SK-N-SH (cell line): Measurements from ENCODE around the gene MBNL2. TPM values are rescaled to one million over a fixed set of nuclear protein-coding genes. Genes with fewer than 3 reads are reported as not detected.

Experiments
- CTCF ChIA-PET: fragments of 300-600, 350-600 bp; formaldehyde crosslinking; extraction: SDS; loops from one replicate; lab custom pipeline; 2021; lab: Yijun Ruan, JAX
- POLR2A ChIA-PET: fragments of 350-600 bp; sonication (Branson Sonifier 250); formaldehyde crosslinking; extraction: SDS; loops from one replicate; lab custom pipeline; 2020; ENCODE audit warnings: antibody characterized with exemption, inconsistent platforms; lab: Yijun Ruan, JAX
- DNase-seq: peaks from one replicate; pipeline ENCODE4 v3.0.0; 2012
- H2AFZ ChIP-seq: fragments of 200-600 bp; sonication (generic); 2 replicates; pipeline ENCODE4 v1.8.1; 2016; ENCODE audit warnings: antibody characterized with exemption, mild to moderate bottlenecking, low read depth
- H3F3A ChIP-seq: fragments of 200-600 bp; sonication (generic); replicated peaks from 2 replicates; pipeline ENCODE3; 2016; ENCODE audit warnings: antibody characterized with exemption, mild to moderate bottlenecking; ENCODE audit not compliant: insufficient read depth
- H3K27ac ChIP-seq, 2 experiments: fragments of 200-500 bp in 1 of 2; fragments of 200-600 bp in 1 of 2; sonication (Bioruptor generic) in 1 of 2; sonication (generic), shearing (Covaris generic) in 1 of 2; 2 replicates each; pipeline versions ENCODE4 v1.5.1 to v1.6.1; 2014 to 2016; ENCODE audit warnings: low read depth in 2 of 2, inconsistent platforms in 1 of 2, low read length in 1 of 2, mild to moderate bottlenecking in 1 of 2, mixed read lengths in 1 of 2
- H3K27me3 ChIP-seq: fragments of 200-600 bp; sonication (generic), shearing (Covaris generic); 2 replicates; pipeline ENCODE4 v1.6.1; 2016; ENCODE audit warnings: mixed run types; ENCODE audit not compliant: insufficient read depth
- H3K36me3 ChIP-seq, 2 experiments: fragments of 200-500 bp in 1 of 2; fragments of 200-600 bp in 1 of 2; sonication (Bioruptor generic) in 1 of 2; sonication (generic) in 1 of 2; replicated peaks in 1 of 2; 2 replicates each; pipeline versions ENCODE3 to v1.5.1; 2014 to 2016; ENCODE audit warnings: low read length in 1 of 2, mild to moderate bottlenecking in 1 of 2; ENCODE audit not compliant: insufficient read depth in 2 of 2, control insufficient read depth in 1 of 2
- H3K4me1 ChIP-seq, 2 experiments: fragments of 200-500 bp in 1 of 2; fragments of 200-600 bp in 1 of 2; sonication (Bioruptor generic) in 1 of 2; sonication (generic), shearing (Covaris generic) in 1 of 2; 2 replicates each; pipeline versions ENCODE4 v1.5.1 to v1.6.1; 2014 to 2016; ENCODE audit warnings: low read depth in 1 of 2, low read length in 1 of 2, mixed run types in 1 of 2; ENCODE audit not compliant: insufficient read depth in 2 of 2, control insufficient read depth in 1 of 2
- H3K4me2 ChIP-seq: fragments of 200-600 bp; sonication (generic), shearing (Covaris generic); 2 replicates; pipeline ENCODE4 v1.6.1; 2017; ENCODE audit warnings: mixed run types
- H3K4me3 ChIP-seq, 2 experiments: fragments of 200-500 bp in 1 of 2; fragments of 200-600 bp in 1 of 2; sonication (Bioruptor generic) in 1 of 2; sonication (generic), shearing (Covaris generic) in 1 of 2; 2 replicates each; pipeline versions ENCODE4 v1.5.1 to v1.8.1; 2014 to 2016; ENCODE audit warnings: low read depth in 2 of 2, inconsistent platforms in 1 of 2, low read length in 1 of 2, mild to moderate bottlenecking in 1 of 2, mixed read lengths in 1 of 2, moderate library complexity in 1 of 2
- H3K79me2 ChIP-seq: fragments of 200-600 bp; sonication (generic); 2 replicates; pipeline ENCODE4 v1.8.1; 2017; ENCODE audit warnings: mild to moderate bottlenecking; ENCODE audit not compliant: insufficient read depth
- H3K9ac ChIP-seq: fragments of 200-600 bp; sonication (generic); 2 replicates; pipeline ENCODE4 v1.6.1; 2017; ENCODE audit warnings: mixed run types
- H3K9me2 ChIP-seq: fragments of 200-600 bp; sonication (generic); 2 replicates; pipeline ENCODE4 v1.6.1; 2017; ENCODE audit warnings: mixed run types
- H3K9me3 ChIP-seq: fragments of 200-600 bp; sonication (generic); 2 replicates; pipeline ENCODE4 v1.6.1; 2017; ENCODE audit warnings: mixed run types, mild to moderate bottlenecking, moderate library complexity
- H4K20me1 ChIP-seq: fragments of 200-600 bp; sonication (generic); 2 replicates; pipeline ENCODE4 v1.6.1; 2017; ENCODE audit warnings: mild to moderate bottlenecking, mixed run types; ENCODE audit not compliant: insufficient read depth
- CHD2 ChIP-seq: fragments of 150-350 bp; IDR thresholded peaks from 2 replicates; pipeline ENCODE4 v1.6.1; 2018; ENCODE audit warnings: low read length; ENCODE audit not compliant: partially characterized antibody
- EP300 ChIP-seq, 2 experiments: IDR thresholded peaks; 2 replicates each; pipeline versions ENCODE4 v1.4.0 to v1.6.1; 2012; ENCODE audit warnings: borderline replicate concordance in 1 of 2, low read depth in 1 of 2, low read length in 1 of 2
- FOSL2 ChIP-seq: IDR thresholded peaks from 2 replicates; pipeline ENCODE4 v1.4.0; 2012; ENCODE audit warnings: low read depth, mild to moderate bottlenecking, moderate library complexity, borderline replicate concordance
- FOXJ3 ChIP-seq: sonication (generic); formaldehyde crosslinking; IDR thresholded peaks from 2 replicates; pipeline ENCODE4 v1.5.1; 2020; ENCODE audit warnings: mild to moderate bottlenecking, missing genetic modification reagents
- FOXM1 ChIP-seq: IDR thresholded peaks from 2 replicates; pipeline ENCODE4 v1.4.0; 2012; ENCODE audit warnings: low read depth, mild to moderate bottlenecking
- GATA2 ChIP-seq: sonication (generic); formaldehyde crosslinking; IDR thresholded peaks from 2 replicates; pipeline ENCODE4 v1.5.0; 2020; ENCODE audit warnings: mild to moderate bottlenecking, missing genetic modification reagents
- IRF3 ChIP-seq: fragments of 150-350 bp; IDR thresholded peaks from 2 replicates; pipeline ENCODE4 v1.6.1; 2016; ENCODE audit warnings: mild to moderate bottlenecking, low read depth, low read length
- MEF2A ChIP-seq: IDR thresholded peaks from 2 replicates; pipeline ENCODE4 v1.4.0; 2012; ENCODE audit warnings: low read depth, borderline replicate concordance
- NFIC ChIP-seq: IDR thresholded peaks from 2 replicates; pipeline ENCODE4 v1.4.0; 2012; ENCODE audit warnings: borderline replicate concordance
- NRF1 ChIP-seq: IDR thresholded peaks from 2 replicates; pipeline ENCODE4 v1.6.1; 2012; ENCODE audit warnings: low read depth, mild to moderate bottlenecking, low read length
- PBX3 ChIP-seq: IDR thresholded peaks from 2 replicates; pipeline ENCODE4; 2012
- RCOR1 ChIP-seq: fragments of 150-350 bp; IDR thresholded peaks from 2 replicates; pipeline ENCODE4 v1.6.1; 2017; ENCODE audit warnings: antibody characterized with exemption, low read length
- RFX5 ChIP-seq: IDR thresholded peaks from 2 replicates; pipeline ENCODE4 v1.6.1; 2012; ENCODE audit warnings: mild to moderate bottlenecking, improper control_type of control experiment, low read length
- SIN3A ChIP-seq: IDR thresholded peaks from 2 replicates; pipeline ENCODE4 v1.6.1; 2012; ENCODE audit warnings: low read depth, mild to moderate bottlenecking, low read length, moderate library complexity, borderline replicate concordance
- SMC3 ChIP-seq: IDR thresholded peaks from 2 replicates; pipeline ENCODE4 v1.6.1; 2012; ENCODE audit warnings: low read depth, low read length, improper control_type of control experiment
- TAF1 ChIP-seq: IDR thresholded peaks from 2 replicates; pipeline ENCODE4 v1.6.1; 2012; ENCODE audit warnings: low read depth, mild to moderate bottlenecking, low read length, moderate library complexity, borderline replicate concordance
- TEAD4 ChIP-seq: IDR thresholded peaks from 2 replicates; pipeline ENCODE4 v1.4.0; 2012; ENCODE audit warnings: mild to moderate bottlenecking, borderline replicate concordance; ENCODE audit not compliant: insufficient read depth
- WGBS: methylation state at CpG from one replicate; pipeline ENCODE4 v1.1.6; 2017; ENCODE audit warnings: low lambda C conversion rate; 5-methylcytosine and 5-hydroxymethylcytosine counted together
- polyA plus RNA-seq, 3 experiments: library from polyadenylated mRNA; depleted of rRNA; stranded (reverse); fragments of >200 nt; gene quantifications; 2 replicates each; pipeline ENCODE4 v1.2.3, GENCODE V29; 2012
- TF ChIP-seq, protein P1 (sequence below): IDR thresholded peaks from 2 replicates; pipeline ENCODE4 v1.4.0; 2012; ENCODE audit warnings: low read depth
- TF ChIP-seq, protein P2 (sequence below): fragments of 150-350 bp; IDR thresholded peaks from 2 replicates; pipeline ENCODE4 v1.6.1; 2017; ENCODE audit warnings: antibody characterized with exemption, low read length, low read depth, borderline replicate concordance
- TF ChIP-seq, protein P3 (sequence below): IDR thresholded peaks from 2 replicates; pipeline ENCODE4 v1.4.0; 2012; ENCODE audit warnings: low read depth, borderline replicate concordance

Gene MBNL2
- polyA plus RNA-seq, 1 of the 3 experiments (the other 2 are of a cell fraction), result 24.5 TPM

- TF ChIP-seq MEF2A (peak; percentile 9; the same call in 1 of the 2 replicates), PBX3 (peak; percentile 73), RCOR1 (no peak; the same call in 1 of the 2 replicates), GATA2 (CRISPR knock-in tag) (no peak), RFX5 (no peak), NRF1 (no peak), EP300 (IDR thresholded peaks at IDR 0.05; ENCODE audit: borderline replicate concordance in 1 of 2, low read depth in 1 of 2, low read length in 1 of 2) (peak; percentile 13 to 60; a peak in 3 of 4 replicates)
- TF ChIP-seq, protein P1, sequence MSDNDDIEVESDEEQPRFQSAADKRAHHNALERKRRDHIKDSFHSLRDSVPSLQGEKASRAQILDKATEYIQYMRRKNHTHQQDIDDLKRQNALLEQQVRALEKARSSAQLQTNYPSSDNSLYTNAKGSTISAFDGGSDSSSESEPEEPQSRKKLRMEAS, result peak; percentile 77
- TF ChIP-seq, protein P2, sequence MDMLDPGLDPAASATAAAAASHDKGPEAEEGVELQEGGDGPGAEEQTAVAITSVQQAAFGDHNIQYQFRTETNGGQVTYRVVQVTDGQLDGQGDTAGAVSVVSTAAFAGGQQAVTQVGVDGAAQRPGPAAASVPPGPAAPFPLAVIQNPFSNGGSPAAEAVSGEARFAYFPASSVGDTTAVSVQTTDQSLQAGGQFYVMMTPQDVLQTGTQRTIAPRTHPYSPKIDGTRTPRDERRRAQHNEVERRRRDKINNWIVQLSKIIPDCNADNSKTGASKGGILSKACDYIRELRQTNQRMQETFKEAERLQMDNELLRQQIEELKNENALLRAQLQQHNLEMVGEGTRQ, result no peak
Measured at GRCh38 chr13:97307882-97308624, 85.9 kb downstream of the MBNL2 start (continued).

DNA sequence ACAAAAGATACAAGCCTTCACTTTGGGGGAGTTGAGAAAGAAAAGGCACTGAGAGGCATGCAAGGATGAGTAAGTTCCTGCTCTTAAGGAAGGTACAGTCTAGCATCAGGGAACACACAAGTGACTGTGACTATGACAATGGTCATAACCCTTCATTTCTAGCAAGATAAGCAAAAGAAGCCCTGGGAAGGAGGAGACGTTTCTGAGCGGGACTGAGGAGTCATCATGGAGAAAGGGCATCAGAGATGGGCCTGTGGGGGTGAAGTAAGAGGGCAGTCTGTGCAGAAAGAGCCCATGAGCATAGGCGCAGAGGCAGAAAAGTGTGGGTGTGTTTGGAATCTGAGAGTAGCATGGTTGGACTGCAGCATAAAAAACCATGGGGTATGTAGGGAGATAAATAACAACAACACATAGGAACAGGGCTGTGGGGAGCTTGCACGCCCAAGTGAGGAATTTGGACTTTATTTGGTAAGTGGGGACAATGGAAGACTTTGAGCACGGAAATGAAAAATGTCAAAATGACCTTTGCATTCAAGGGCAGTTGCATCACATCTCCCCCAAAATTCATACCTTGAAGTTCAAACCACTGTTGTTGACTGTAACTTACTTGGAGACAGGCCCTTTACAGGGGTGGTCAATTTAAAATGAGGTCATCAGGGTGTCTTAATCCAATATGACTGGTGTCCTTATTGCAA is 86.7 kb downstream of the MBNL2 start:
- H4K20me1 ChIP-seq, result no peaks in the 10 kb centered on the region
- H3K9me3 ChIP-seq, result no peaks in the 10 kb centered on the region
- peaks cover 52% of the 10 kb centered on the region for H3F3A ChIP-seq
- H3K9ac ChIP-seq, result peak overlapping the region; percentile 73
- ChIA-PET CTCF (interaction anchor here (0.9 to 3.4 kb wide), 9 partner anchors 10 to 199 kb away, joined by 3 to 11 read pairs (median 3); no protein-coding TSS in a partner anchor), POLR2A (interaction anchor here (1.0 kb wide), 1 partner anchor 28 kb away, joined by 3 read pairs; no protein-coding TSS in a partner anchor)
- peak overlapping the region; percentile 88 to 94 for H3K27ac ChIP-seq
- H3K4me2 ChIP-seq, result peak overlapping the region; percentile 52
- no peak overlapping the region for H2AFZ ChIP-seq
- H3K36me3 ChIP-seq, result peaks cover 9 to 40% of the 10 kb centered on the region in 2 experiments
- no peaks in the 10 kb centered on the region for H3K9me2 ChIP-seq
- H3K79me2 ChIP-seq, result peaks cover 90% of the 10 kb centered on the region
- no peaks in the 10 kb centered on the region for H3K27me3 ChIP-seq
- WGBS, result 55% methylated on average over 5 of the region's 5 CpGs
- H3K4me1 ChIP-seq, result peaks cover 29 to 45% of the 10 kb centered on the region in 2 experiments
- DNase-seq, result no peak
- no peak overlapping the region for H3K4me3 ChIP-seq
- TF ChIP-seq, protein P2, result no peak
- TF ChIP-seq SIN3A (no peak), FOSL2 (no peak), SMC3 (no peak), MEF2A (no peak), EP300 (IDR thresholded peaks at IDR 0.05; ENCODE audit: borderline replicate concordance in 1 of 2, low read depth in 1 of 2, low read length in 1 of 2) (no peak), TAF1 (no peak), NFIC (no peak), PBX3 (no peak), FOXJ3 (no peak), FOXM1 (no peak), IRF3 (no peak), CHD2 (no peak), TEAD4 (no peak)
- TF ChIP-seq, protein P3, sequence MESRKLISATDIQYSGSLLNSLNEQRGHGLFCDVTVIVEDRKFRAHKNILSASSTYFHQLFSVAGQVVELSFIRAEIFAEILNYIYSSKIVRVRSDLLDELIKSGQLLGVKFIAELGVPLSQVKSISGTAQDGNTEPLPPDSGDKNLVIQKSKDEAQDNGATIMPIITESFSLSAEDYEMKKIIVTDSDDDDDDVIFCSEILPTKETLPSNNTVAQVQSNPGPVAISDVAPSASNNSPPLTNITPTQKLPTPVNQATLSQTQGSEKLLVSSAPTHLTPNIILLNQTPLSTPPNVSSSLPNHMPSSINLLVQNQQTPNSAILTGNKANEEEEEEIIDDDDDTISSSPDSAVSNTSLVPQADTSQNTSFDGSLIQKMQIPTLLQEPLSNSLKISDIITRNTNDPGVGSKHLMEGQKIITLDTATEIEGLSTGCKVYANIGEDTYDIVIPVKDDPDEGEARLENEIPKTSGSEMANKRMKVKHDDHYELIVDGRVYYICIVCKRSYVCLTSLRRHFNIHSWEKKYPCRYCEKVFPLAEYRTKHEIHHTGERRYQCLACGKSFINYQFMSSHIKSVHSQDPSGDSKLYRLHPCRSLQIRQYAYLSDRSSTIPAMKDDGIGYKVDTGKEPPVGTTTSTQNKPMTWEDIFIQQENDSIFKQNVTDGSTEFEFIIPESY, result no peak
